ENCODE measurements around the gene GPR22. TPM values are rescaled to one million over a fixed set of nuclear protein-coding genes. Genes with fewer than 3 reads are reported as not detected.

The GPR22 gene
- total RNA-seq, 1 experiment from 2014 or later: not detected

DNA sequence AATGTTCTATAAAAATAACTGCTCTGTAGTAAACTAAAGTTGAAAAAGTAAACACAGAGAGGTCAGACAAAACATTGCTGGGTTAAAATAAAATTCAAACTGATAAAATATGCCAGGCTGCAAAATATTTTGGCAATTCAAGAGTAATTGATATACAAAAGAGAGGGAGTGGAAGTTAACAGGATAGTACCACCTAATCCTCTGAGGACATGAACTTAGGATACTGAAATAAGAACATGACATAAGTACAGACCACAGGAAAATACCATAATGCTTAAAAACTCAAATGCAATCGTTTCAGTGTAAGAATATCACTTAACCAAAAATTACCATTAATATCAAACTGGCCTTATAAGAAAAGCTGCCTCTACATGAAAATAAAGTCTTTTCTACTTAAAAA lies 37.6 kb upstream of the GPR22 start:
- Histone ChIP-seq H3K23me2 (ENCODE audit: insufficient read length, low read depth, low read length, poor library complexity, severe bottlenecking) (no peaks in the 10 kb centered on the region), H4K8ac (replicated peaks; ENCODE audit: insufficient read length, low read depth, low read length) (no peak overlapping the region), H3K14ac (ENCODE audit: insufficient read depth, low read length) (no peak overlapping the region), H3K23ac (ENCODE audit: insufficient read length, low read depth, low read length) (no peak overlapping the region), H3K56ac (ENCODE audit: insufficient read length, low read depth, low read length) (no peak overlapping the region), H3K9ac (ENCODE audit: extremely low read depth, insufficient read length, low read length) (no peak overlapping the region), H3K4ac (ENCODE audit: low read depth, low read length) (no peak overlapping the region), H3K27ac (ENCODE audit: insufficient read length, low read depth, low read length) (no peak overlapping the region), H2BK120ac (ENCODE audit: low read depth, low read length, poor library complexity, severe bottlenecking) (no peak overlapping the region), H3K27me3 (ENCODE audit: insufficient read depth, low read length) (no peaks in the 10 kb centered on the region), H3T11ph (ENCODE audit: low read length) (no peak overlapping the region), H3K79me2 (ENCODE audit: insufficient read depth, low read length) (no peaks in the 10 kb centered on the region), H3K9me3 (ENCODE audit: control insufficient read depth, low read depth, low read length) (no peaks in the 10 kb centered on the region), H2BK5ac (ENCODE audit: insufficient read length, low read length) (no peak overlapping the region), H4K91ac (ENCODE audit: insufficient read length, low read depth, low read length) (no peak overlapping the region), H2BK20ac (ENCODE audit: low read depth, low read length, poor library complexity, severe bottlenecking) (no peak overlapping the region), H2AFZ (ENCODE audit: low read length) (no peak overlapping the region), H2BK12ac (ENCODE audit: insufficient read length, low read depth, low read length) (no peak overlapping the region), H2AK5ac (ENCODE audit: insufficient read length, low read length) (no peak overlapping the region), H4K5ac (ENCODE audit: insufficient read length, low read depth, low read length) (no peak overlapping the region), H3K4me2 (ENCODE audit: insufficient read depth, insufficient read length, low read length) (no peak overlapping the region), H3K79me1 (ENCODE audit: insufficient read depth, low read depth, low read length, poor library complexity, severe bottlenecking) (no peaks in the 10 kb centered on the region), H3K18ac (ENCODE audit: insufficient read length, low read depth, low read length) (no peak overlapping the region), H3K4me1 (ENCODE audit: insufficient read depth, low read length) (no peaks in the 10 kb centered on the region), H2BK15ac (ENCODE audit: low read depth, low read length) (no peak overlapping the region), H4K20me1 (ENCODE audit: control insufficient read depth, insufficient read depth, insufficient read length) (no peaks in the 10 kb centered on the region)
- no peaks in the 10 kb centered on the region for H3K27me3 Mint-ChIP-seq (ENCODE audit: low read depth)
- no peaks in the 10 kb centered on the region for H3K4me1 Mint-ChIP-seq
- DNase-seq: no peak
- no peak overlapping the region for H3K4me3 Mint-ChIP-seq
- peaks cover 10 to 19% of the 10 kb centered on the region in 2 experiments; a peak in 4 of 5 replicates for H3K9me3 Mint-ChIP-seq
- no peak overlapping the region for H3K27ac Mint-ChIP-seq
- peaks cover 2 to 26% (median 14%) of the 10 kb centered on the region in 3 experiments; a peak in 6 of 7 replicates for H3K36me3 Mint-ChIP-seq (ENCODE audit: insufficient read depth in 1 of 3, low read depth in 3 of 3)
- TF ChIP-seq, protein P1, sequence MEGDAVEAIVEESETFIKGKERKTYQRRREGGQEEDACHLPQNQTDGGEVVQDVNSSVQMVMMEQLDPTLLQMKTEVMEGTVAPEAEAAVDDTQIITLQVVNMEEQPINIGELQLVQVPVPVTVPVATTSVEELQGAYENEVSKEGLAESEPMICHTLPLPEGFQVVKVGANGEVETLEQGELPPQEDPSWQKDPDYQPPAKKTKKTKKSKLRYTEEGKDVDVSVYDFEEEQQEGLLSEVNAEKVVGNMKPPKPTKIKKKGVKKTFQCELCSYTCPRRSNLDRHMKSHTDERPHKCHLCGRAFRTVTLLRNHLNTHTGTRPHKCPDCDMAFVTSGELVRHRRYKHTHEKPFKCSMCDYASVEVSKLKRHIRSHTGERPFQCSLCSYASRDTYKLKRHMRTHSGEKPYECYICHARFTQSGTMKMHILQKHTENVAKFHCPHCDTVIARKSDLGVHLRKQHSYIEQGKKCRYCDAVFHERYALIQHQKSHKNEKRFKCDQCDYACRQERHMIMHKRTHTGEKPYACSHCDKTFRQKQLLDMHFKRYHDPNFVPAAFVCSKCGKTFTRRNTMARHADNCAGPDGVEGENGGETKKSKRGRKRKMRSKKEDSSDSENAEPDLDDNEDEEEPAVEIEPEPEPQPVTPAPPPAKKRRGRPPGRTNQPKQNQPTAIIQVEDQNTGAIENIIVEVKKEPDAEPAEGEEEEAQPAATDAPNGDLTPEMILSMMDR (conservative IDR thresholded peaks at IDR 0.05): no peak
- no CpG with 5 or more reads among the region's 1 CpG for WGBS (ENCODE audit: extremely low coverage, insufficient read length, low lambda C conversion rate)

All from H9 (cell line).